Central memory CD8-positive, alpha-beta T cell (primary cell): ENCODE measurements around the gene WDR59.
"Not testable (repeated sequence)": the region's sequence is repeated elsewhere in the genome, so short reads cannot be mapped to it uniquely, and the experiment has no call there.

Source experiments
- ATAC-seq: fragments of 150-1000 bp; cut with Tn5 transposase; replicated peaks from 2 replicates; pipeline ENCODE4 v1.10.0; 2022; ENCODE audit warnings: mild to moderate bottlenecking, moderate FRiP score, moderate number of reproducible peaks; ENCODE audit not compliant: poor library complexity, severe bottlenecking; ENCODE audit errors: extremely low read depth
- DNase-seq, 2 donors: peaks; one replicate each; pipeline ENCODE4 v3.0.0; 2021; ENCODE audit warnings: low spot score in 2 of 2
- H3K27ac Mint-ChIP-seq: one replicate; pipeline ENCODE4 v1.8.0; 2022; ENCODE audit warnings: low read depth, mild to moderate bottlenecking, moderate library complexity, mixed read lengths
- H3K27me3 Mint-ChIP-seq: one replicate; pipeline ENCODE4 v1.8.0; 2022; ENCODE audit warnings: mixed read lengths
- H3K36me3 Mint-ChIP-seq: one replicate; pipeline ENCODE4 v1.8.0; 2022; ENCODE audit warnings: mild to moderate bottlenecking, moderate library complexity, mixed read lengths; ENCODE audit not compliant: insufficient read depth
- H3K4me1 Mint-ChIP-seq: one replicate; pipeline ENCODE4 v1.8.0; 2022; ENCODE audit warnings: mixed read lengths
- H3K4me3 Mint-ChIP-seq: one replicate; pipeline ENCODE4 v1.8.0; 2022; ENCODE audit warnings: mild to moderate bottlenecking, moderate library complexity, mixed read lengths
- H3K9me3 Mint-ChIP-seq: one replicate; pipeline ENCODE4 v1.8.0; 2022; ENCODE audit warnings: mixed read lengths

The WDR59 gene

GRCh38 chr16:74984529-74985296, at the start of gene WDR59:
Gene WDR59, minus strand, starts transcription at chr16:74985123. Its CDS starts 106 bp downstream, at chr16:74985017.
- Mint-ChIP-seq H3K27me3 (no peaks in the 10 kb centered on the region), H3K27ac (peak within 1 kb of the TSS; percentile 70), H3K36me3 (peaks cover 8% of the 10 kb centered on the region), H3K4me1 (peaks cover 12% of the 10 kb centered on the region), H3K9me3 (no peaks in the 10 kb centered on the region), H3K4me3 (peak within 1 kb of the TSS; percentile 87)
- ATAC-seq (peak; percentile 99), DNase-seq (peak; percentile 95 to 97)

GRCh38 chr16:75032655-75033054, 47.7 kb upstream of the WDR59 start:
- DNase-seq = no peak
- Mint-ChIP-seq H3K4me1 (no peaks in the 10 kb centered on the region), H3K36me3 (no peaks in the 10 kb centered on the region), H3K27me3 (no peaks in the 10 kb centered on the region), H3K4me3 (no peak overlapping the region), H3K27ac (no peak overlapping the region), H3K9me3 (no peaks in the 10 kb centered on the region)
- no peak for ATAC-seq

GRCh38 chr16:75029854-75030253, 44.9 kb upstream of the WDR59 start:
- Mint-ChIP-seq H3K4me3 (no peak overlapping the region), H3K27ac (no peak overlapping the region), H3K4me1 (no peaks in the 10 kb centered on the region), H3K9me3 (no peaks in the 10 kb centered on the region), H3K27me3 (no peaks in the 10 kb centered on the region), H3K36me3 (no peaks in the 10 kb centered on the region)
- DNase-seq = no peak
- no peak for ATAC-seq

GRCh38 chr16:75028544-75029135, 43.7 kb upstream of the WDR59 start:
- Mint-ChIP-seq H3K27me3 (no peaks in the 10 kb centered on the region), H3K4me1 (peaks cover 7% of the 10 kb centered on the region), H3K27ac (no peak overlapping the region), H3K36me3 (no peaks in the 10 kb centered on the region), H3K4me3 (no peak overlapping the region), H3K9me3 (no peaks in the 10 kb centered on the region)
- DNase-seq (no peak), ATAC-seq (no peak)

GRCh38 chr16:75027520-75028300, 42.8 kb upstream of the WDR59 start:
- Mint-ChIP-seq H3K27ac (no peak overlapping the region), H3K9me3 (no peaks in the 10 kb centered on the region), H3K36me3 (peaks cover 1% of the 10 kb centered on the region), H3K27me3 (no peaks in the 10 kb centered on the region), H3K4me3 (no peak overlapping the region), H3K4me1 (peaks cover 7% of the 10 kb centered on the region)
- DNase-seq (no peak), ATAC-seq (no peak)

GRCh38 chr16:75026892-75027391, 42.0 kb upstream of the WDR59 start:
- Mint-ChIP-seq H3K4me3 (no peak overlapping the region), H3K27me3 (no peaks in the 10 kb centered on the region), H3K36me3 (peaks cover 1% of the 10 kb centered on the region), H3K4me1 (peaks cover 7% of the 10 kb centered on the region), H3K27ac (no peak overlapping the region), H3K9me3 (peaks cover 2% of the 10 kb centered on the region)
- ATAC-seq = no peak
- DNase-seq = no peak

- not testable (repeated sequence) for H3K4me3 Mint-ChIP-seq, DNase-seq, H3K9me3 Mint-ChIP-seq, H3K27me3 Mint-ChIP-seq, H3K36me3 Mint-ChIP-seq, ATAC-seq, H3K27ac Mint-ChIP-seq, H3K4me1 Mint-ChIP-seq
These were observed 41.4 kb upstream of the WDR59 start for GRCh38 chr16:75026239-75026891.

GRCh38 chr16:75025761-75026160, 40.8 kb upstream of the WDR59 start:
- Mint-ChIP-seq H3K27ac (no peak overlapping the region), H3K4me1 (peaks cover 7% of the 10 kb centered on the region), H3K9me3 (peaks cover 12% of the 10 kb centered on the region), H3K4me3 (no peak overlapping the region), H3K36me3 (peaks cover 1% of the 10 kb centered on the region), H3K27me3 (peaks cover 10% of the 10 kb centered on the region)
- ATAC-seq (no peak), DNase-seq (no peak)

- ATAC-seq = no peak
- no peak overlapping the region for H3K27ac Mint-ChIP-seq
These were observed 39.7 kb upstream of the WDR59 start for GRCh38 chr16:75024594-75024993.

GRCh38 chr16:75024182-75024581, 39.3 kb upstream of the WDR59 start:
- H3K36me3 Mint-ChIP-seq = peaks cover 1% of the 10 kb centered on the region
- H3K4me1 Mint-ChIP-seq = peaks cover 7% of the 10 kb centered on the region
- ATAC-seq (no peak), DNase-seq (no peak)
- H3K27me3 Mint-ChIP-seq = peaks cover 10% of the 10 kb centered on the region
- H3K4me3 Mint-ChIP-seq = no peak overlapping the region
- H3K9me3 Mint-ChIP-seq = peaks cover 12% of the 10 kb centered on the region
- no peak overlapping the region for H3K27ac Mint-ChIP-seq

More at GRCh38 chr16:75024594-75024993, 39.7 kb upstream of the WDR59 start:
- Mint-ChIP-seq H3K27me3 (peaks cover 10% of the 10 kb centered on the region), H3K4me1 (peaks cover 7% of the 10 kb centered on the region), H3K36me3 (peaks cover 1% of the 10 kb centered on the region), H3K4me3 (no peak overlapping the region), H3K9me3 (peaks cover 12% of the 10 kb centered on the region)
- DNase-seq = no peak

GRCh38 chr16:75023009-75023408, 38.1 kb upstream of the WDR59 start:
- ATAC-seq (no peak), DNase-seq (no peak)
- H3K27ac Mint-ChIP-seq = no peak overlapping the region
- H3K27me3 Mint-ChIP-seq = peaks cover 10% of the 10 kb centered on the region
- H3K4me1 Mint-ChIP-seq = peaks cover 13% of the 10 kb centered on the region
- H3K4me3 Mint-ChIP-seq = no peak overlapping the region
- H3K9me3 Mint-ChIP-seq = peaks cover 12% of the 10 kb centered on the region
- peaks cover 1% of the 10 kb centered on the region for H3K36me3 Mint-ChIP-seq

- Mint-ChIP-seq H3K36me3 (peaks cover 1% of the 10 kb centered on the region), H3K9me3 (peaks cover 12% of the 10 kb centered on the region), H3K4me1 (peaks cover 13% of the 10 kb centered on the region), H3K27ac (no peak overlapping the region), H3K27me3 (peaks cover 10% of the 10 kb centered on the region), H3K4me3 (no peak overlapping the region)
- DNase-seq (no peak), ATAC-seq (no peak)
These were observed 37.6 kb upstream of the WDR59 start for GRCh38 chr16:75022567-75022966.
